ENCODE results near the gene TRAP1. TPM values are rescaled to one million over a fixed set of nuclear protein-coding genes. Genes with fewer than 3 reads are reported as not detected.
"Not testable (repeated sequence)": the region's sequence is repeated elsewhere in the genome, so short reads cannot be mapped to it uniquely, and the experiment has no call there.

The TRAP1 gene
- total and polyA plus RNA-seq, 4 donors = 78.3 to 148 (median 112) TPM

DNA sequence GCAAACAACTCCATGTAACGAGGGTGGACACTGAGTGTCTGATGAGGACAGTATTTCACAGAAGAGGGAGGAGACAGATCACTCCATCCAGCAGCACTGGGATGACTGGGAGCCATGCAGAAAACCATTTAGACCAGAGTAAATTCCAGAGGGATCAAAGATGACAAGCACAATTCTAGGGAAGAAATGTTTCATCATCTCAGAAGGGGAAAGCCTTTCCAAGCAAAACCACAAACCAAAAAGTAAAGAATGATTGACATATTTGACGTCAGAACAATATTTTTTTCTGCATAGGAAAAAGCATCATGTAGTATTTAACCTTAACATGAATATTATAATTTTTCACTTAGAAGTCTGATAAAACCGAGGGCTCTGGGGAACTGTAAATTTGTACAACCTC lies 58.1 kb downstream of the TRAP1 start:
- TF ChIP-seq HNF4G (IDR thresholded peaks at IDR 0.05) = no peak
- TF ChIP-seq, protein P1, sequence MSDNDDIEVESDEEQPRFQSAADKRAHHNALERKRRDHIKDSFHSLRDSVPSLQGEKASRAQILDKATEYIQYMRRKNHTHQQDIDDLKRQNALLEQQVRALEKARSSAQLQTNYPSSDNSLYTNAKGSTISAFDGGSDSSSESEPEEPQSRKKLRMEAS (IDR thresholded peaks at IDR 0.05) = no peak
- Histone ChIP-seq H3K36me3 (ENCODE audit: control insufficient read depth in 4 of 4, insufficient read depth in 3 of 4, low read depth in 1 of 4, low read length in 3 of 4) (peaks cover 27 to 75% (median 37%) of the 10 kb centered on the region in 4 donors), H3K27me3 (ENCODE audit: control insufficient read depth in 4 of 4, insufficient read depth in 4 of 4, low read length in 3 of 4) (no peaks in the 10 kb centered on the region), H3K4me3 (ENCODE audit: low read depth in 1 of 3, low read length in 3 of 3) (no peak overlapping the region), H3K27ac (ENCODE audit: low read depth in 1 of 2, low read length in 2 of 2) (no peak overlapping the region), H3K4me1 (ENCODE audit: control insufficient read depth in 4 of 4, insufficient read depth in 4 of 4, low read length in 3 of 4) (no peaks in the 10 kb centered on the region), H3K9ac (ENCODE audit: low read depth in 1 of 2, low read length in 2 of 2) (no peak overlapping the region), H3K9me3 (ENCODE audit: control insufficient read depth in 4 of 4, low read length in 3 of 4) (no peaks in the 10 kb centered on the region)
- 84% methylated on average over 3 of the region's 3 CpGs for WGBS
- no peak for DNase-seq (ENCODE audit: low spot score)

DNA sequence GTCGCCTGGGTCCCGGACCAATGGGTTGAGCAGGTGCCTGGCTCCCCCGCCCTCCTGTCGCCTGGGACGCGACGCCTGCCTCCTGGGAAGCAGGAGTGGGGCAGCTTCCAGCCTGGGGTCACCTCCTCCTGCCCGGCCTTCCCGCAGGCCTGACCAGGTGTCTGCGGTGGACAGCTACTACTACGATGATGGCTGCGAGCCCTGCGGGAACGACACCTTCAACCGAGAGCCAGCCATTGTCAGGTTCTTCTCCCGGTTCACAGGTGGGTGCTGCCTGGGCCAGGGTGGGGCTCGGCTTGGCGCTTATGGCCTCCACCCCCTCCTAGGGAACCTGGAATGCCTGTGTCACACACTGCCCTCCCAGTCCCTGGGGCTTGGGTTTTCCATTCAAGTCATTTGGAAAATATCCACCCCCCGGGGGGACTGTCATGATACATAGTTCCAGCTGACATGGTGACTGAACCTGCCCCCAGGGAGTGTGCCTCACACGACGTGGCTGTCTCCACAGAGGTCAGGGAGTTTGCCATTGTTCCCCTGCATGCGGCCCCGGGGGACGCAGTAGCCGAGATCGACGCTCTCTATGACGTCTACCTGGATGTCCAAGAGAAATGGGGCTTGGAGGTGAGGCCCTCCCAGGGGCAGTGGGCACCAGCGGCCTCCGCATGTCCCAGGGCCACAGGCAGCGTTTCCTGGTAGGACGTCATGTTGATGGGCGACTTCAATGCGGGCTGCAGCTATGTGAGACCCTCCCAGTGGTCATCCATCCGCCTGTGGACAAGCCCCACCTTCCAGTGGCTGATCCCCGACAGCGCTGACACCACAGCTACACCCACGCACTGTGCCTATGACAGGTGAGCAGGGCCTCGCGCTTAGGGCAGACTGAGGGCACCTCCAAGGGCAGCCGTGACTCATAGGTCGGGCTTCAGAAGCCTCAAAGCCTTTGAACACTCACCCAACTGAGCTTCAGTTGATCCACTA lies 60.5 kb downstream of the TRAP1 start:
- no peak overlapping the region for H3K4me3 ChIP-seq (ENCODE audit: low read depth in 1 of 3, low read length in 3 of 3)
- no peak overlapping the region for H3K9ac ChIP-seq (ENCODE audit: low read depth in 1 of 2, low read length in 2 of 2)
- H3K36me3 ChIP-seq (ENCODE audit: control insufficient read depth in 4 of 4, insufficient read depth in 3 of 4, low read depth in 1 of 4, low read length in 3 of 4) = peaks cover 17 to 60% (median 31%) of the 10 kb centered on the region in 4 donors
- no peaks in the 10 kb centered on the region for H3K27me3 ChIP-seq (ENCODE audit: control insufficient read depth in 4 of 4, insufficient read depth in 4 of 4, low read length in 3 of 4)
- no peak overlapping the region for H3K27ac ChIP-seq (ENCODE audit: low read depth in 1 of 2, low read length in 2 of 2)
- no peaks in the 10 kb centered on the region for H3K4me1 ChIP-seq (ENCODE audit: control insufficient read depth in 4 of 4, insufficient read depth in 4 of 4, low read length in 3 of 4)
- no peak for DNase-seq (ENCODE audit: low spot score)
- TF ChIP-seq GABPA (IDR thresholded peaks at IDR 0.05 in 1 of 2, conservative IDR thresholded peaks at IDR 0.05 in 1 of 2) (no peak), FOXA1 (IDR thresholded peaks at IDR 0.05) (no peak), RAD21 (IDR thresholded peaks at IDR 0.05) (no peak), RXRA (IDR thresholded peaks at IDR 0.05) (no peak), YY1 (IDR thresholded peaks at IDR 0.05) (no peak), HNF4A (conservative IDR thresholded peaks at IDR 0.05) (no peak), NR2F2 (IDR thresholded peaks at IDR 0.05) (no peak), TAF1 (conservative IDR thresholded peaks at IDR 0.05) (no peak), JUND (IDR thresholded peaks at IDR 0.05) (no peak), HNF4G (IDR thresholded peaks at IDR 0.05) (no peak), SP1 (IDR thresholded peaks at IDR 0.05) (no peak), EGR1 (IDR thresholded peaks at IDR 0.05; ENCODE audit: low read depth in 2 of 2) (no peak), FOXA2 (IDR thresholded peaks at IDR 0.05) (no peak)
- TF ChIP-seq, protein P2, sequence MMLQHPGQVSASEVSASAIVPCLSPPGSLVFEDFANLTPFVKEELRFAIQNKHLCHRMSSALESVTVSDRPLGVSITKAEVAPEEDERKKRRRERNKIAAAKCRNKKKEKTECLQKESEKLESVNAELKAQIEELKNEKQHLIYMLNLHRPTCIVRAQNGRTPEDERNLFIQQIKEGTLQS (IDR thresholded peaks at IDR 0.05) = no peak
- TF ChIP-seq, protein P3, sequence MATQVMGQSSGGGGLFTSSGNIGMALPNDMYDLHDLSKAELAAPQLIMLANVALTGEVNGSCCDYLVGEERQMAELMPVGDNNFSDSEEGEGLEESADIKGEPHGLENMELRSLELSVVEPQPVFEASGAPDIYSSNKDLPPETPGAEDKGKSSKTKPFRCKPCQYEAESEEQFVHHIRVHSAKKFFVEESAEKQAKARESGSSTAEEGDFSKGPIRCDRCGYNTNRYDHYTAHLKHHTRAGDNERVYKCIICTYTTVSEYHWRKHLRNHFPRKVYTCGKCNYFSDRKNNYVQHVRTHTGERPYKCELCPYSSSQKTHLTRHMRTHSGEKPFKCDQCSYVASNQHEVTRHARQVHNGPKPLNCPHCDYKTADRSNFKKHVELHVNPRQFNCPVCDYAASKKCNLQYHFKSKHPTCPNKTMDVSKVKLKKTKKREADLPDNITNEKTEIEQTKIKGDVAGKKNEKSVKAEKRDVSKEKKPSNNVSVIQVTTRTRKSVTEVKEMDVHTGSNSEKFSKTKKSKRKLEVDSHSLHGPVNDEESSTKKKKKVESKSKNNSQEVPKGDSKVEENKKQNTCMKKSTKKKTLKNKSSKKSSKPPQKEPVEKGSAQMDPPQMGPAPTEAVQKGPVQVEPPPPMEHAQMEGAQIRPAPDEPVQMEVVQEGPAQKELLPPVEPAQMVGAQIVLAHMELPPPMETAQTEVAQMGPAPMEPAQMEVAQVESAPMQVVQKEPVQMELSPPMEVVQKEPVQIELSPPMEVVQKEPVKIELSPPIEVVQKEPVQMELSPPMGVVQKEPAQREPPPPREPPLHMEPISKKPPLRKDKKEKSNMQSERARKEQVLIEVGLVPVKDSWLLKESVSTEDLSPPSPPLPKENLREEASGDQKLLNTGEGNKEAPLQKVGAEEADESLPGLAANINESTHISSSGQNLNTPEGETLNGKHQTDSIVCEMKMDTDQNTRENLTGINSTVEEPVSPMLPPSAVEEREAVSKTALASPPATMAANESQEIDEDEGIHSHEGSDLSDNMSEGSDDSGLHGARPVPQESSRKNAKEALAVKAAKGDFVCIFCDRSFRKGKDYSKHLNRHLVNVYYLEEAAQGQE (IDR thresholded peaks at IDR 0.05) = no peak
- TF ChIP-seq, protein P4, sequence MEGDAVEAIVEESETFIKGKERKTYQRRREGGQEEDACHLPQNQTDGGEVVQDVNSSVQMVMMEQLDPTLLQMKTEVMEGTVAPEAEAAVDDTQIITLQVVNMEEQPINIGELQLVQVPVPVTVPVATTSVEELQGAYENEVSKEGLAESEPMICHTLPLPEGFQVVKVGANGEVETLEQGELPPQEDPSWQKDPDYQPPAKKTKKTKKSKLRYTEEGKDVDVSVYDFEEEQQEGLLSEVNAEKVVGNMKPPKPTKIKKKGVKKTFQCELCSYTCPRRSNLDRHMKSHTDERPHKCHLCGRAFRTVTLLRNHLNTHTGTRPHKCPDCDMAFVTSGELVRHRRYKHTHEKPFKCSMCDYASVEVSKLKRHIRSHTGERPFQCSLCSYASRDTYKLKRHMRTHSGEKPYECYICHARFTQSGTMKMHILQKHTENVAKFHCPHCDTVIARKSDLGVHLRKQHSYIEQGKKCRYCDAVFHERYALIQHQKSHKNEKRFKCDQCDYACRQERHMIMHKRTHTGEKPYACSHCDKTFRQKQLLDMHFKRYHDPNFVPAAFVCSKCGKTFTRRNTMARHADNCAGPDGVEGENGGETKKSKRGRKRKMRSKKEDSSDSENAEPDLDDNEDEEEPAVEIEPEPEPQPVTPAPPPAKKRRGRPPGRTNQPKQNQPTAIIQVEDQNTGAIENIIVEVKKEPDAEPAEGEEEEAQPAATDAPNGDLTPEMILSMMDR (IDR thresholded peaks at IDR 0.05; ENCODE audit: low read depth, low read length, missing input control) = no peak
- TF ChIP-seq, protein P5, sequence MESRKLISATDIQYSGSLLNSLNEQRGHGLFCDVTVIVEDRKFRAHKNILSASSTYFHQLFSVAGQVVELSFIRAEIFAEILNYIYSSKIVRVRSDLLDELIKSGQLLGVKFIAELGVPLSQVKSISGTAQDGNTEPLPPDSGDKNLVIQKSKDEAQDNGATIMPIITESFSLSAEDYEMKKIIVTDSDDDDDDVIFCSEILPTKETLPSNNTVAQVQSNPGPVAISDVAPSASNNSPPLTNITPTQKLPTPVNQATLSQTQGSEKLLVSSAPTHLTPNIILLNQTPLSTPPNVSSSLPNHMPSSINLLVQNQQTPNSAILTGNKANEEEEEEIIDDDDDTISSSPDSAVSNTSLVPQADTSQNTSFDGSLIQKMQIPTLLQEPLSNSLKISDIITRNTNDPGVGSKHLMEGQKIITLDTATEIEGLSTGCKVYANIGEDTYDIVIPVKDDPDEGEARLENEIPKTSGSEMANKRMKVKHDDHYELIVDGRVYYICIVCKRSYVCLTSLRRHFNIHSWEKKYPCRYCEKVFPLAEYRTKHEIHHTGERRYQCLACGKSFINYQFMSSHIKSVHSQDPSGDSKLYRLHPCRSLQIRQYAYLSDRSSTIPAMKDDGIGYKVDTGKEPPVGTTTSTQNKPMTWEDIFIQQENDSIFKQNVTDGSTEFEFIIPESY (IDR thresholded peaks at IDR 0.05) = no peak
- TF ChIP-seq, protein P1 (IDR thresholded peaks at IDR 0.05) = no peak
- 95% methylated on average over 42 of the region's 42 CpGs for WGBS
- no peaks in the 10 kb centered on the region for H3K9me3 ChIP-seq (ENCODE audit: control insufficient read depth in 4 of 4, low read length in 3 of 4)

DNA sequence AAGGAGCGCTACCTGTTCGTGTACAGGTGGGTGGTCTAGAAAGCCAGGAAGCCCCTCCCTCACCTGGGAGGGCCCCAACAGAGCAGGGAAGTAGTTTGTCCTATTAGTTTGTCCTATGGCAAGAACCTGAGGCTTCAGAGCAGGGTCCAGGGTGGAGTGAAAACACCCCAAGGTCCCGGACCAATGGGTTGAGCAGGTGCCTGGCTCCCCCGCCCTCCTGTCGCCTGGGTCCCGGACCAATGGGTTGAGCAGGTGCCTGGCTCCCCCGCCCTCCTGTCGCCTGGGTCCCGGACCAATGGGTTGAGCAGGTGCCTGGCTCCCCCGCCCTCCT lies 61.2 kb downstream of the TRAP1 start:
- H3K36me3 ChIP-seq (ENCODE audit: control insufficient read depth in 4 of 4, insufficient read depth in 3 of 4, low read depth in 1 of 4, low read length in 3 of 4) = peaks cover 11 to 55% (median 25%) of the 10 kb centered on the region in 4 donors
- not testable (repeated sequence) for H3K4me3 ChIP-seq (ENCODE audit: low read depth in 1 of 3, low read length in 3 of 3); H3K27me3 ChIP-seq (ENCODE audit: control insufficient read depth in 4 of 4, insufficient read depth in 4 of 4, low read length in 3 of 4); H3K9me3 ChIP-seq (ENCODE audit: control insufficient read depth in 4 of 4, low read length in 3 of 4); H3K27ac ChIP-seq (ENCODE audit: low read depth in 1 of 2, low read length in 2 of 2); H3K9ac ChIP-seq (ENCODE audit: low read depth in 1 of 2, low read length in 2 of 2); H3K4me1 ChIP-seq (ENCODE audit: control insufficient read depth in 4 of 4, insufficient read depth in 4 of 4, low read length in 3 of 4); DNase-seq (ENCODE audit: low spot score)
- WGBS = 90% methylated on average over 7 of the region's 10 CpGs

All from liver (tissue), 9 donors.